Measurements from ENCODE around the gene CHMP6. TPM values are rescaled to one million over a fixed set of nuclear protein-coding genes. Genes with fewer than 3 reads are reported as not detected.

CHMP6 gene
- total and polyA plus RNA-seq, 9 of the 15 experiments (the other 6 are each of a cell fraction or from before 2014, with no cell fraction given), result 0.25 to 30.4 (median 13.4) TPM

GRCh38 chr17:80964544-80964856 lies 27.1 kb upstream of the CHMP6 start:
- WGBS (ENCODE audit: insufficient coverage, low coverage, missing lambda C conversion rate), result 95% methylated on average over 7 of the region's 14 CpGs
- Histone ChIP-seq H3K27ac (ENCODE audit: extremely low read depth, low read depth, low read length) (no peak overlapping the region), H3K4me2 (ENCODE audit: insufficient read depth, low read length) (no peak overlapping the region), H3K9ac (ENCODE audit: insufficient read depth in 1 of 2, low read depth in 2 of 2, low read length in 2 of 2) (no peak overlapping the region), H2AFZ (ENCODE audit: low read depth, low read length) (no peak overlapping the region), H3K36me3 (ENCODE audit: control insufficient read depth, insufficient read depth, low read length) (peaks cover 17% of the 10 kb centered on the region; the same call in 1 of the 3 replicates), H3K9me3 (replicated peaks; ENCODE audit: control insufficient read depth, insufficient read depth, low read depth, low read length) (no peaks in the 10 kb centered on the region), H3K9me1 (ENCODE audit: control insufficient read depth, insufficient read depth, low read length) (no peaks in the 10 kb centered on the region), H3K4me3 (no peak overlapping the region), H4K20me1 (replicated peaks; ENCODE audit: control insufficient read depth, insufficient read depth, low read length) (no peaks in the 10 kb centered on the region), H3K79me2 (ENCODE audit: control insufficient read depth, insufficient read depth, low read length) (no peaks in the 10 kb centered on the region), H3K4me1 (replicated peaks in 1 of 2; ENCODE audit: control insufficient read depth in 2 of 2, insufficient read depth in 2 of 2, low read length in 2 of 2) (peaks cover 0 to 43% of the 10 kb centered on the region in 2 experiments; a peak in 3 of 5 replicates), H3K27me3 (ENCODE audit: control insufficient read depth in 2 of 2, insufficient read depth in 2 of 2, low read length in 2 of 2) (no peaks in the 10 kb centered on the region)
- no peak for DNase-seq (ENCODE audit: extremely low read depth in 1 of 4, low spot score in 3 of 4)
- intact Hi-C loops (cut with micrococcal nuclease), result no loop called here
- POLR2A ChIA-PET, result no interaction called here
- no peak for FAIRE-seq
- no peak for TF ChIP-seq CCNT2 (IDR thresholded peaks at IDR 0.05; ENCODE audit: borderline replicate concordance, extremely low read depth, insufficient read length, low read depth, low read length)
- TF ChIP-seq SIRT6 (IDR thresholded peaks at IDR 0.05; ENCODE audit: low read depth, low read length), result no peak
- TF ChIP-seq CTCF (IDR thresholded peaks at IDR 0.05 in 2 of 3, conservative IDR thresholded peaks at IDR 0.05 in 1 of 3; ENCODE audit: insufficient read depth in 2 of 3, low read depth in 1 of 3, low read length in 3 of 3), result no peak
- TF ChIP-seq U2AF1 (optimal IDR thresholded peaks at IDR 0.05; ENCODE audit: low read depth, low read length), result no peak
- TF ChIP-seq EP400 (IDR thresholded peaks at IDR 0.05), result no peak
- no peak for TF ChIP-seq MTA1 (IDR thresholded peaks at IDR 0.05; ENCODE audit: borderline replicate concordance)
- TF ChIP-seq TEAD2 (tag; IDR thresholded peaks at IDR 0.05), result no peak
- TF ChIP-seq MLX (CRISPR knock-in tag; conservative IDR thresholded peaks at IDR 0.05), result no peak
- no peak for TF ChIP-seq POLR2AphosphoS2 (IDR thresholded peaks at IDR 0.05; ENCODE audit: low read length)
- no peak for TF ChIP-seq ZNF232 (CRISPR knock-in tag; IDR thresholded peaks at IDR 0.05)
- TF ChIP-seq HMG20A (CRISPR knock-in tag; conservative IDR thresholded peaks at IDR 0.05), result no peak
- in situ Hi-C loops (cut with MboI), result no loop called here
- ATAC-seq, result no peak
- no TSS peak for BruUV-seq (replicated peaks)
- CTCF ChIA-PET (ENCODE audit: low intra/inter-chr PET ratio), result no interaction called here
